ENCODE measurements around the gene BRME1.

Gene BRME1

GRCh38 chr19:13905634-13906520, at the start of gene BRME1, which contains the start of gene CC2D1A:
TSS of gene BRME1 (minus strand) at chr19:13906117. CDS start at chr19:13904892, 1,225 bp downstream.
TSS of gene CC2D1A (plus strand) at chr19:13906201. CDS start at chr19:13906442, 241 bp downstream.
- H3K36me3 ChIP-seq (ENCODE audit: insufficient read depth, low read depth, low read length), result peaks cover 13% of the 10 kb centered on the region; the same call in 1 of the 2 replicates
- H3K9me3 ChIP-seq (ENCODE audit: insufficient read depth, low read depth, low read length), result no peaks in the 10 kb centered on the region
- H3K4me3 ChIP-seq (ENCODE audit: low read length), result peak within 1 kb of the TSS; percentile 80
- H3K4me1 ChIP-seq (ENCODE audit: insufficient read depth, low read length), result no peaks in the 10 kb centered on the region; the same call in 1 of the 2 replicates
- H3K27ac ChIP-seq (ENCODE audit: low read length), result no peak within 1 kb of the TSS
- H3K9ac ChIP-seq (ENCODE audit: low read depth, low read length), result peak within 1 kb of the TSS; percentile 62
- H3K27me3 ChIP-seq (ENCODE audit: insufficient read depth, low read length), result peaks cover 12% of the 10 kb centered on the region

- no peak overlapping the region; the same call in 1 of the 2 replicates for H3K4me3 ChIP-seq (ENCODE audit: low read length)
- H3K27me3 ChIP-seq (ENCODE audit: insufficient read depth, low read length), result no peaks in the 10 kb centered on the region
- no peak overlapping the region for H3K9ac ChIP-seq (ENCODE audit: low read depth, low read length)
- no peaks in the 10 kb centered on the region for H3K9me3 ChIP-seq (ENCODE audit: insufficient read depth, low read depth, low read length)
- H3K36me3 ChIP-seq (ENCODE audit: insufficient read depth, low read depth, low read length), result peaks cover 54% of the 10 kb centered on the region
- no peak overlapping the region for H3K27ac ChIP-seq (ENCODE audit: low read length)
- 0 out of 2 replicates have a peak, but pooled peaks cover 3% of the 10 kb centered on the region for H3K4me1 ChIP-seq (ENCODE audit: insufficient read depth, low read length)
These were observed 48.3 kb upstream of the BRME1 start for GRCh38 chr19:13954185-13954584.

DNA sequence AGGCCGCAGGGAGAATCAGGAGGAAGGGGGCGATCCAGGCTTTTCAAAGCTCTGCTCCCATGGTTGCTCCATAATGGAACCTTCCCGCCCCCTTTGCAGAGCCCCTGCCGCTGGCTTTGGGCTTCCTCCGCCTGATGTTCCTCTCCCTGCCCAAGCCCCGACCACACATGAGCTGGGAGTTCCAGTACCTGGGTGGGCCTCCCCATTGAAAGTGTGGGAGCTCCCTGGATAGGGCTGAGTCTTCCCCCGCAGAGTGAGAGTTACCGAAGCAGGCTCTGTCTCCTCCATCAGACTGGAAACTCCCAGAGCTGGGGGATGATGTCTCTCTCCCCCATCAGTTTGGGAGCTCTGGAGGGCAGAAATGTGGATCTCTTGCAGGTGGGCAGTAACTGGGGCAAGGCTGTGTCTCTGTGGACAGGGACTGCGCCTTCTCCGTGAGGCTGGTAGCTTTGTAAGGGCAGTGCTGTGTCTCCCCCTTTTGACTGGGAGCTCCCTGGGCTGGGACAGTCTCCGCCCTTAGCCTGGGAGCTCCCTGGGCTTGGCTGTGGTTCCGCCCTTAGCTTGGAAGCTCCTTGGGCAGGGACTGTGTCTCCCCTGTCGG, 47.1 kb upstream of the BRME1 start:
- Histone ChIP-seq H3K4me3 (ENCODE audit: low read length) (peak overlapping the region; percentile 99), H3K27ac (ENCODE audit: low read length) (peak overlapping the region; percentile 61), H3K9ac (ENCODE audit: low read depth, low read length) (peak overlapping the region; percentile 85; the same call in 1 of the 2 replicates), H3K27me3 (ENCODE audit: insufficient read depth, low read length) (no peaks in the 10 kb centered on the region), H3K36me3 (ENCODE audit: insufficient read depth, low read depth, low read length) (peaks cover 42% of the 10 kb centered on the region), H3K9me3 (ENCODE audit: insufficient read depth, low read depth, low read length) (no peaks in the 10 kb centered on the region), H3K4me1 (ENCODE audit: insufficient read depth, low read length) (0 out of 2 replicates have a peak, but pooled peaks cover 3% of the 10 kb centered on the region)

- H3K36me3 ChIP-seq (ENCODE audit: insufficient read depth, low read depth, low read length), result peaks cover 36% of the 10 kb centered on the region
- peak within 1 kb of the TSS; percentile 99 for H3K4me3 ChIP-seq (ENCODE audit: low read length)
- peak within 1 kb of the TSS; percentile 74 for H3K27ac ChIP-seq (ENCODE audit: low read length)
- H3K4me1 ChIP-seq (ENCODE audit: insufficient read depth, low read length), result 0 out of 2 replicates have a peak, but pooled peaks cover 3% of the 10 kb centered on the region
- peak within 1 kb of the TSS; percentile 85 for H3K9ac ChIP-seq (ENCODE audit: low read depth, low read length)
- no peaks in the 10 kb centered on the region for H3K9me3 ChIP-seq (ENCODE audit: insufficient read depth, low read depth, low read length)
- H3K27me3 ChIP-seq (ENCODE audit: insufficient read depth, low read length), result no peaks in the 10 kb centered on the region
These were observed 46.4 kb upstream of the BRME1 start, which contains the start of gene DCAF15 for GRCh38 chr19:13952154-13952930. TSS of gene DCAF15 (plus strand) at chr19:13952509. CDS start at chr19:13952513, 4 bp downstream.

DNA sequence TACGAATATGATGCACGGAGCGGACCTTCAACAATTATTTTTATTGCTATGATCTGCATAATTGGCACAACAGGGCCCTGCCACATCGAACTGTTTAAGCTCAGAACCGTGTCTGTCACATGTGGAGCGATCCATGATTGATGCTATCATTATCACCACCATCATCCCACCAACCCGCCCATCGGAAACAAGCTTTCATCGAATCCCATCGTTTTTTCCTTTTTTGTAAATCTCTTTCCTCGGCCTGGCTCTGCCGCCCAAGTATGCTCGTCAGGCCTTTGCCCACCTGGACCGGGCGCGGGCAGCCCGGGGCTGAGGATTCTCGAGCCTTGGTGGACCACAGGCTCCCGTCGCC, 45.9 kb upstream of the BRME1 start:
- Histone ChIP-seq H3K27ac (ENCODE audit: low read length) (no peak overlapping the region), H3K9ac (ENCODE audit: low read depth, low read length) (no peak overlapping the region), H3K4me3 (ENCODE audit: low read length) (peak overlapping the region; percentile 66), H3K27me3 (ENCODE audit: insufficient read depth, low read length) (no peaks in the 10 kb centered on the region), H3K4me1 (ENCODE audit: insufficient read depth, low read length) (0 out of 2 replicates have a peak, but pooled peaks cover 3% of the 10 kb centered on the region), H3K9me3 (ENCODE audit: insufficient read depth, low read depth, low read length) (no peaks in the 10 kb centered on the region), H3K36me3 (ENCODE audit: insufficient read depth, low read depth, low read length) (peaks cover 30% of the 10 kb centered on the region)

DNA sequence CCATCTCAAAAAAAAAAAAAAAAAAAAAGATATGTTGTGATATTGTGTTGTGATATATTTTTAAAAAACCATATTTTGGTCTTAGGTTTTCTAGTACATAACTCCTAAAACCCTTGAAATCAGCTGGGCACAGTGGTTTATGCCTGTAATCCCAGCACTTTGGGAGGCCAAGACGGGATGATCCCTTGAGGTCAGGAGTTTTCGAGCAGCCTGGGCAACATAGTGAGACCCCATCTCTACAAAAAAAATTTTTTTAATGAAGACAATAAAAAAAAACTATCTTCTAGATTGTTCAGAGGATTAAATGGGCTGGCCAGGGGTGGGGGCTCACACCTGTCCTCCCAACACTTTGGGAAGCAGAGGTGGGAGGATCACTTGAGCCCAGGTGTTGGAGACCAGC, 45.1 kb upstream of the BRME1 start:
- Histone ChIP-seq H3K4me1 (ENCODE audit: insufficient read depth, low read length) (0 out of 2 replicates have a peak, but pooled peaks cover 3% of the 10 kb centered on the region), H3K27me3 (ENCODE audit: insufficient read depth, low read length) (no peaks in the 10 kb centered on the region), H3K27ac (ENCODE audit: low read length) (no peak overlapping the region), H3K36me3 (ENCODE audit: insufficient read depth, low read depth, low read length) (peaks cover 23% of the 10 kb centered on the region), H3K9me3 (ENCODE audit: insufficient read depth, low read depth, low read length) (no peaks in the 10 kb centered on the region), H3K9ac (ENCODE audit: low read depth, low read length) (no peak overlapping the region), H3K4me3 (ENCODE audit: low read length) (no peak overlapping the region)

GRCh38 chr19:13946414-13946813, 40.5 kb upstream of the BRME1 start:
- Histone ChIP-seq H3K9me3 (ENCODE audit: insufficient read depth, low read depth, low read length) (no peaks in the 10 kb centered on the region), H3K4me3 (ENCODE audit: low read length) (no peak overlapping the region), H3K27me3 (ENCODE audit: insufficient read depth, low read length) (no peaks in the 10 kb centered on the region), H3K27ac (ENCODE audit: low read length) (no peak overlapping the region), H3K4me1 (ENCODE audit: insufficient read depth, low read length) (no peaks in the 10 kb centered on the region), H3K9ac (ENCODE audit: low read depth, low read length) (no peak overlapping the region), H3K36me3 (ENCODE audit: insufficient read depth, low read depth, low read length) (no peaks in the 10 kb centered on the region)

GRCh38 chr19:13942023-13942684, 36.2 kb upstream of the BRME1 start:
- Histone ChIP-seq H3K27me3 (ENCODE audit: insufficient read depth, low read length) (peaks cover 5% of the 10 kb centered on the region; the same call in 1 of the 2 replicates), H3K36me3 (ENCODE audit: insufficient read depth, low read depth, low read length) (no peaks in the 10 kb centered on the region), H3K9me3 (ENCODE audit: insufficient read depth, low read depth, low read length) (no peaks in the 10 kb centered on the region), H3K4me3 (ENCODE audit: low read length) (no peak overlapping the region), H3K27ac (ENCODE audit: low read length) (no peak overlapping the region), H3K4me1 (ENCODE audit: insufficient read depth, low read length) (no peaks in the 10 kb centered on the region), H3K9ac (ENCODE audit: low read depth, low read length) (no peak overlapping the region)

DNA sequence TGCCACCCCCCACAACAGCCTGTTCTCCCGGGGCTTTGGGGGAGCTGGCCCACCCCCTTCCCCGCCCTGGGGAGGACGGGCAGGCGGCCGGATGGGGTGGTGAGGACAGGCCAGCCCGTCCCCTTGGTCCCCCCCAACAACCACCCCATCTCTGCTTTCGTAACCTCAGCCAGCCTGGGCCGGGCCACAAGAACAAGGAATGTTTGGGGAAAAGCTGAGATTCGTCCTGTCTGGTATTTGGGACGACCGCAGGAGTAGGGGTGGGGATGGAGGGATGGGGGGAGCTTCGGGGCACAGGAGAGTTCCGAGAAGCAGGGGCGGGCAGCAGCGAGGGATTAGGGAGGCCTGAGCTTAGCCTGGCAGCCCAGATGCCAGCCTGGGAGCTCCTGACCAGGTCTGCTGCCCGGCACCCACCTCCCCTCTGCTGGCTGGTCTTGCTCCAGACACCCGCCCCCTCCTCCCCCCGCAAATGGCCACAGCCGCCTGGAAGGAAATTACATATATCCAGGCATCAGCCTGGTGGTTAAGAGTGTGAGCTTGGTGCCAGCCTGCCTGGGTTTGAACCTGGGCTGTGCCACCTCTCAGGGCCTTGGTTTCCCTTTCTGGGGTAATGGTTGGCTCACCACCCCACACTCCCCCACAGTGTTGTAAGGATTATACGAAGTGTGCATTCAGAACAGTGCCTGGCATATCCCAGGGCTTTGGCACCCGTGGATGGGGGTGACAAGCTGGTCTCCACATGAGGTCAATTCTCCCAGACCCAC, 32.6 kb upstream of the BRME1 start, which contains the start of gene PODNL1:
TSS of gene PODNL1 (minus strand) at position 117 of the 764 bp plus-strand sequence. CDS start 236 bp downstream, outside the sequence.
- no peak within 1 kb of the TSS for H3K27ac ChIP-seq (ENCODE audit: low read length)
- H3K36me3 ChIP-seq (ENCODE audit: insufficient read depth, low read depth, low read length), result no peaks in the 10 kb centered on the region
- no peak within 1 kb of the TSS for H3K9ac ChIP-seq (ENCODE audit: low read depth, low read length)
- H3K27me3 ChIP-seq (ENCODE audit: insufficient read depth, low read length), result peaks cover 5% of the 10 kb centered on the region; the same call in 1 of the 2 replicates
- H3K9me3 ChIP-seq (ENCODE audit: insufficient read depth, low read depth, low read length), result no peaks in the 10 kb centered on the region
- peaks cover 3% of the 10 kb centered on the region; the same call in 1 of the 2 replicates for H3K4me1 ChIP-seq (ENCODE audit: insufficient read depth, low read length)
- H3K4me3 ChIP-seq (ENCODE audit: low read length), result peak within 1 kb of the TSS; percentile 47; the same call in 1 of the 2 replicates
